DND-41 (cell line): Measurements from ENCODE around the gene NRG2.

Experiments used
- ATAC-seq: fragments of 200-7000 bp; cut with Tn5 transposase; 3 replicates; pipeline ENCODE4 v1.9.1; 2021; ENCODE audit warnings: low read depth; ENCODE audit not compliant: insufficient read depth
- DNase-seq: peaks from one replicate; pipeline ENCODE4 v3.0.0-alpha.2; 2020
- H2AFZ ChIP-seq: 2 replicates; pipeline ENCODE4 v1.6.0; 2012; ENCODE audit warnings: low read depth, low read length
- H3K27ac ChIP-seq: 2 replicates; pipeline ENCODE4 v1.5.1; 2012; ENCODE audit warnings: low read length, inconsistent platforms
- H3K27me3 ChIP-seq: fragments of 200-600 bp; sonication (generic); 2 replicates; pipeline ENCODE4 v1.6.0; 2012; ENCODE audit warnings: low read length, mild to moderate bottlenecking, inconsistent platforms; ENCODE audit not compliant: insufficient read depth, poor library complexity
- H3K36me3 ChIP-seq: 2 replicates; pipeline ENCODE4 v1.5.1; 2012; ENCODE audit warnings: low read length, inconsistent platforms; ENCODE audit not compliant: insufficient read depth
- H3K4me1 ChIP-seq: 2 replicates; pipeline ENCODE4 v1.5.1; 2012; ENCODE audit warnings: mild to moderate bottlenecking, low read length; ENCODE audit not compliant: insufficient read depth
- H3K4me2 ChIP-seq: 2 replicates; pipeline ENCODE4 v1.6.0; 2012; ENCODE audit warnings: mild to moderate bottlenecking, moderate library complexity, low read length, inconsistent platforms; ENCODE audit not compliant: insufficient read depth
- H3K4me3 ChIP-seq, 2 experiments: fragments of 200-600 bp in 1 of 2; shearing (Covaris generic) in 1 of 2; 2 replicates each; pipeline ENCODE4 v1.5.1; 2012 to 2016; ENCODE audit warnings: inconsistent platforms in 2 of 2, low read length in 2 of 2, mild to moderate bottlenecking in 2 of 2, low read depth in 1 of 2, moderate library complexity in 1 of 2
- H3K79me2 ChIP-seq: 2 replicates; pipeline ENCODE4 v1.6.0; 2012; ENCODE audit warnings: low read length, inconsistent platforms; ENCODE audit not compliant: insufficient read depth
- H3K9ac ChIP-seq: 2 replicates; pipeline ENCODE4 v1.6.0; 2012; ENCODE audit warnings: low read depth, mild to moderate bottlenecking, inconsistent platforms, low read length, moderate library complexity
- H3K9me3 ChIP-seq: 2 replicates; pipeline ENCODE4 v1.5.1; 2012; ENCODE audit warnings: low read length, moderate library complexity, mild to moderate bottlenecking, inconsistent platforms; ENCODE audit not compliant: insufficient read depth, severe bottlenecking
- H4K20me1 ChIP-seq: 2 replicates; pipeline ENCODE4 v1.6.0; 2012; ENCODE audit warnings: low read length; ENCODE audit not compliant: insufficient read depth
- EZH2 ChIP-seq: IDR thresholded peaks from 3 replicates; pipeline ENCODE4 v1.6.1; 2012; ENCODE audit warnings: borderline replicate concordance, low read depth, mild to moderate bottlenecking, moderate library complexity, low read length, inconsistent platforms; ENCODE audit not compliant: severe bottlenecking
- TF ChIP-seq, protein P1 (sequence below): IDR thresholded peaks from 2 replicates; pipeline ENCODE4 v1.5.1; 2012; ENCODE audit warnings: borderline replicate concordance, low read length, moderate library complexity, mild to moderate bottlenecking; ENCODE audit not compliant: poor library complexity, severe bottlenecking; ENCODE audit errors: extremely low read depth

Gene NRG2

DNA sequence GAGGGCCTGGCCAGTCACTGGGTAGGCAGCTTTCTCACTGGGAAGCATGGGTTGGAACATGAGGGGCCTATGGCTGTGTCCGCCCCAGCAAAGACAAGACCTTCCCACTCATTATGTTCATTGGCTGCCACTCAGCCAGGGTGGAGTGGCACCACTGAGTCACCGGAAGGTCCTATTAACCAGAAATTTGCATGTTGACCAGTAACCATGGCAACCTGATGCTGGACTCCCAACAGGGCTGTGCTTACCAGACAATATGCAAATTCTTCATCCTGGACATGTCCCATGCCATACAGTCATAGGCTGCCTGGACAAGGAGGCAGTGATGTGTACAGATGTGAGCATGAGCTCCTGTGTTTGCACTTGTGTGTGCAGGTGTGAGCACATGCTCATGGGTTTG is 180.8 kb downstream of the NRG2 start:
- DNase-seq = no peak
- no peak for TF ChIP-seq EZH2
- TF ChIP-seq, protein P1, sequence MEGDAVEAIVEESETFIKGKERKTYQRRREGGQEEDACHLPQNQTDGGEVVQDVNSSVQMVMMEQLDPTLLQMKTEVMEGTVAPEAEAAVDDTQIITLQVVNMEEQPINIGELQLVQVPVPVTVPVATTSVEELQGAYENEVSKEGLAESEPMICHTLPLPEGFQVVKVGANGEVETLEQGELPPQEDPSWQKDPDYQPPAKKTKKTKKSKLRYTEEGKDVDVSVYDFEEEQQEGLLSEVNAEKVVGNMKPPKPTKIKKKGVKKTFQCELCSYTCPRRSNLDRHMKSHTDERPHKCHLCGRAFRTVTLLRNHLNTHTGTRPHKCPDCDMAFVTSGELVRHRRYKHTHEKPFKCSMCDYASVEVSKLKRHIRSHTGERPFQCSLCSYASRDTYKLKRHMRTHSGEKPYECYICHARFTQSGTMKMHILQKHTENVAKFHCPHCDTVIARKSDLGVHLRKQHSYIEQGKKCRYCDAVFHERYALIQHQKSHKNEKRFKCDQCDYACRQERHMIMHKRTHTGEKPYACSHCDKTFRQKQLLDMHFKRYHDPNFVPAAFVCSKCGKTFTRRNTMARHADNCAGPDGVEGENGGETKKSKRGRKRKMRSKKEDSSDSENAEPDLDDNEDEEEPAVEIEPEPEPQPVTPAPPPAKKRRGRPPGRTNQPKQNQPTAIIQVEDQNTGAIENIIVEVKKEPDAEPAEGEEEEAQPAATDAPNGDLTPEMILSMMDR = no peak

DNA sequence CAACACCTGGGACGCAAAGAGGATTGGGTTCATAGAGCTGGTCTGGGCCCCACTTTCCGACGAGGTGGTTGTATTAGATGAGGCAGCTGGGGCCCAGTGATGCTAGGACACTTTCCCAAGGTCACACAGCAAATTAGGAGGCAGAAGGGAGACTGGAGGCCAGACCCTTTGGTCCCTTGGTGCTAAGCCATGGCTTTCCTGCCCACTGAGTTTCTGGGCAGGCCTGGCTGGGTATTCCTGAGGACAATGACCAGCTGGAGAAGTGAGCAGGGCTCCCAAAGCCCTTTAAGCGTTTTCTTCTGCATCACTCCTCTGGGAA is 181.3 kb downstream of the NRG2 start:
- no peak overlapping the region for H3K4me3 ChIP-seq
- H3K27ac ChIP-seq = no peak overlapping the region
- no peaks in the 10 kb centered on the region; the same call in 1 of the 2 replicates for H4K20me1 ChIP-seq
- no peak overlapping the region for H3K9ac ChIP-seq
- no peak overlapping the region for H3K4me2 ChIP-seq
- H3K4me1 ChIP-seq = no peaks in the 10 kb centered on the region
- no peak overlapping the region for H2AFZ ChIP-seq
- no peaks in the 10 kb centered on the region for H3K36me3 ChIP-seq
- ATAC-seq (no peak), DNase-seq (no peak)
- no peak for TF ChIP-seq EZH2
- TF ChIP-seq, protein P1 = no peak
- peaks cover 25% of the 10 kb centered on the region for H3K27me3 ChIP-seq
- H3K9me3 ChIP-seq = no peaks in the 10 kb centered on the region
- no peaks in the 10 kb centered on the region for H3K79me2 ChIP-seq

More for the DNA sequence above, 180.8 kb downstream of the NRG2 start:
- Histone ChIP-seq H4K20me1 (no peaks in the 10 kb centered on the region; the same call in 1 of the 2 replicates), H3K27ac (no peak overlapping the region), H3K27me3 (peaks cover 20% of the 10 kb centered on the region), H3K4me2 (no peak overlapping the region), H3K36me3 (no peaks in the 10 kb centered on the region), H3K4me1 (no peaks in the 10 kb centered on the region), H3K4me3 (no peak overlapping the region), H3K79me2 (no peaks in the 10 kb centered on the region), H2AFZ (no peak overlapping the region), H3K9me3 (no peaks in the 10 kb centered on the region), H3K9ac (no peak overlapping the region)
- ATAC-seq = no peak

DNA sequence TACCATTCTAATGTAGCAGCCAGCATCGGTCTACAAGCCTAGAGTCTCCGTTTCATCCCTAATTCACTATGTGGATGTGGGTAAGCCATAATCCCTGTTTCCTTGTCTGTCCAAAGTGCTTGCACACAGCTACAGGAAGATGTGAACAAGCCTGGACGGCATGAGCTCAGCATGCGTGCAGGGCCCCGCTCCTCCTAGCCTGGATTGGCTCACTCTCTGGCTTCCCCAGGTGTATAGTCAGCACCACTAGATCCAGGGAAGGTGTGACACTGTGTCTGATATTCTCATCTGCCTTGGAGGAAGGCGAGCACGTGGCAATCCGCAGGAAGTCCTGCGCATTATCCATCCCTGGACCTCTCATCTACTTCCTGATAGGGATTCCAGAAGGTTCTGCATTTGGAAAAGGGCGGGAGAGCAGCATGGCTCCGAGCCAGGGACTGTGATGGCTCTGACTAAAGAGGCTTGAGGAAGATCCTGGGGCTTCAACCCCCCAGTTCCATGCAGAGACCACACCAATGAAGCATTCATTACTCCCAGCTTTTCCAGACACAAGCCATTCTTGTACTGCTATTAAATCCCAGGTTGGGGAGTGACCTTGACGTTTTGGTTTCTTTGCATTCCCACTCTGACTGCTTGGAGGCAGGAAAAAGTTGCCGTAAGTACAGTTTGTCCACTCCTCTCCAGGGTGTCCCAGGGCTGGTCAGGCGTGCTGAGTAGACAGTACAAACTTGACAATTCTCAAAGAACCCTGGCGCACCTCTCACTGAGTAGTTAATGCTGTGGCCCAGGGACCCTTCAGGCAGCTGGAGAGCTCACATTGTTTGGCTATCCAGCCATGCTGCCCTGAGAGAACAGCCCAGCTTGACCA is 181.8 kb downstream of the NRG2 start:
- Histone ChIP-seq H3K27ac (no peak overlapping the region), H3K27me3 (peaks cover 28% of the 10 kb centered on the region), H2AFZ (no peak overlapping the region), H3K79me2 (no peaks in the 10 kb centered on the region), H3K9me3 (no peaks in the 10 kb centered on the region), H3K36me3 (no peaks in the 10 kb centered on the region), H3K4me3 (no peak overlapping the region), H4K20me1 (no peaks in the 10 kb centered on the region), H3K9ac (no peak overlapping the region), H3K4me2 (no peak overlapping the region), H3K4me1 (no peaks in the 10 kb centered on the region)
- ATAC-seq = no peak
- DNase-seq = no peak
- TF ChIP-seq, protein P1 = no peak
- no peak for TF ChIP-seq EZH2
